GM12878 (cell line): ENCODE measurements around the gene BET1. TPM values are rescaled to one million over a fixed set of nuclear protein-coding genes. Genes with fewer than 3 reads are reported as not detected.

Experiments used
- ATAC-seq: fragments of 200-7000 bp; cut with Tn5 transposase; 3 replicates; pipeline ENCODE4 v1.9.1; 2020; ENCODE audit warnings: mild to moderate bottlenecking, moderate library complexity
- BruUV-seq: library from RNA; stranded (reverse); fragments of 400-500 nt; replicated peaks from 2 replicates; lab custom pipeline; 2021; lab: Mats Ljungman, UMichigan
- CTCF ChIA-PET: fragments of 300-600 bp; sonication (Branson Sonifier 250); formaldehyde crosslinking; extraction: SDS; loops from one replicate; lab custom pipeline; 2021; ENCODE audit warnings: inconsistent platforms; lab: Yijun Ruan, JAX
- POLR2A ChIA-PET: fragments of 350-600 bp; formaldehyde crosslinking; extraction: SDS; loops from one replicate; lab custom pipeline; 2021; ENCODE audit warnings: inconsistent platforms; lab: Charles Lee
- RAD21 ChIA-PET: fragments of 300-600 bp; sonication (Branson Sonifier 250); formaldehyde crosslinking; loops from one replicate; lab custom pipeline; 2023; ENCODE audit warnings: antibody characterized with exemption; ENCODE audit not compliant: unreplicated experiment; lab: Charles Lee
- SMC1A ChIA-PET: fragments of 300-600 bp; sonication (Branson Sonifier 250); formaldehyde crosslinking; loops from one replicate; lab custom pipeline; 2023; ENCODE audit not compliant: unreplicated experiment, uncharacterized antibody; lab: Charles Lee
- DNase-seq: peaks from one replicate; pipeline ENCODE4 v3.0.0-alpha.2; 2011; ENCODE audit warnings: low read depth, low spot score
- FAIRE-seq: peaks from 3 replicates; lab custom pipeline; 2011; peaks lifted over from hg19 to GRCh38; lab: Jason Lieb, UNC
- H2AFZ ChIP-seq: 2 replicates; pipeline ENCODE4 v1.6.0; 2011; ENCODE audit warnings: low read depth, low read length, control low read depth; ENCODE audit not compliant: control insufficient read depth
- H3K27ac ChIP-seq: 2 replicates; pipeline ENCODE4 v1.5.1; 2011; ENCODE audit warnings: control low read depth; ENCODE audit not compliant: control insufficient read depth, insufficient read depth
- H3K27me3 ChIP-seq, 2 experiments: replicated peaks in 1 of 2; 2 replicates each; pipeline versions ENCODE4 v1.6.0 to v1.6.1; 2011; ENCODE audit warnings: low read length in 1 of 2; ENCODE audit not compliant: control insufficient read depth in 2 of 2, insufficient read depth in 2 of 2
- H3K36me3 ChIP-seq, 2 experiments: 2 replicates each; pipeline ENCODE4 v1.5.1; 2011; ENCODE audit warnings: low read length in 1 of 2; ENCODE audit not compliant: control insufficient read depth in 2 of 2, insufficient read depth in 2 of 2
- H3K4me1 ChIP-seq: 2 replicates; pipeline ENCODE4 v1.6.1; 2011; ENCODE audit warnings: mild to moderate bottlenecking, low read length, moderate library complexity, mixed read lengths; ENCODE audit not compliant: control insufficient read depth, insufficient read depth
- H3K4me2 ChIP-seq: 2 replicates; pipeline ENCODE4 v1.6.0; 2011; ENCODE audit warnings: control low read depth; ENCODE audit not compliant: control insufficient read depth, insufficient read depth
- H3K4me3 ChIP-seq: fragments of 200-600 bp; sonication (generic); 2 replicates; pipeline ENCODE4 v1.5.1; 2016
- H3K79me2 ChIP-seq: 2 replicates; pipeline ENCODE4 v1.6.0; 2011; ENCODE audit warnings: low read length; ENCODE audit not compliant: control insufficient read depth, insufficient read depth
- H3K9ac ChIP-seq: 2 replicates; pipeline ENCODE4 v1.8.0; 2011; ENCODE audit warnings: low read length, control low read depth, mixed read lengths; ENCODE audit not compliant: control insufficient read depth, insufficient read depth
- H3K9me3 ChIP-seq: replicated peaks from 3 replicates; pipeline ENCODE4 v1.5.1; 2011; ENCODE audit warnings: mild to moderate bottlenecking, low read length; ENCODE audit not compliant: control insufficient read depth, insufficient read depth
- H4K20me1 ChIP-seq: 2 replicates; pipeline ENCODE4 v1.6.0; 2011; ENCODE audit not compliant: control insufficient read depth, insufficient read depth
- ATF2 ChIP-seq: IDR thresholded peaks from 2 replicates; pipeline ENCODE4 v1.6.1; 2012; ENCODE audit warnings: low read length, inconsistent platforms
- ATF7 ChIP-seq: fragments of 450-650 bp; IDR thresholded peaks from 2 replicates; pipeline ENCODE4 v1.6.1; 2016; ENCODE audit warnings: low read depth, mild to moderate bottlenecking
- CBFB ChIP-seq: IDR thresholded peaks from 2 replicates; pipeline ENCODE4 v1.6.1; 2016; ENCODE audit warnings: antibody characterized with exemption, low read depth
- IKZF1 ChIP-seq: fragments of 450-650 bp; conservative IDR thresholded peaks from 2 replicates; pipeline ENCODE4 v1.6.1; 2017; ENCODE audit warnings: antibody characterized with exemption, mild to moderate bottlenecking
- IRF4 ChIP-seq: IDR thresholded peaks from 2 replicates; pipeline ENCODE4 v1.6.1; 2011; ENCODE audit warnings: low read depth, low read length
- KLF5 ChIP-seq: fragments of 450-650 bp; IDR thresholded peaks from 2 replicates; pipeline ENCODE4 v1.6.1; 2014; ENCODE audit warnings: mild to moderate bottlenecking; ENCODE audit not compliant: partially characterized antibody
- MTA2 ChIP-seq: fragments of 450-650 bp; IDR thresholded peaks from 2 replicates; pipeline ENCODE4 v1.6.1; 2016; ENCODE audit warnings: low read depth, mild to moderate bottlenecking, moderate library complexity
- MYC ChIP-seq: IDR thresholded peaks from 2 replicates; pipeline ENCODE4 v1.6.1; 2011; ENCODE audit warnings: mild to moderate bottlenecking, low read length, moderate library complexity, inconsistent platforms; ENCODE audit not compliant: insufficient read depth, insufficient replicate concordance, insufficient read length, severe bottlenecking
- RUNX3 ChIP-seq: IDR thresholded peaks from 2 replicates; pipeline ENCODE4 v1.6.1; 2012; ENCODE audit warnings: low read length, inconsistent platforms
- SIX5 ChIP-seq: IDR thresholded peaks from 2 replicates; pipeline ENCODE4 v1.6.1; 2011; ENCODE audit warnings: mild to moderate bottlenecking, low read depth, low read length, moderate library complexity; ENCODE audit not compliant: severe bottlenecking
- SMAD1 ChIP-seq: fragments of 450-650 bp; IDR thresholded peaks from 2 replicates; pipeline ENCODE4 v1.6.1; 2018; ENCODE audit warnings: mild to moderate bottlenecking, low read depth; ENCODE audit not compliant: partially characterized antibody
- SMARCA5 ChIP-seq: fragments of 450-650 bp; IDR thresholded peaks from 2 replicates; pipeline ENCODE4 v1.6.1; 2017; ENCODE audit warnings: mild to moderate bottlenecking
- SP1 ChIP-seq: IDR thresholded peaks from one replicate; pipeline ENCODE4 v1.6.1; 2011; ENCODE audit warnings: low read depth, low read length
- SPI1 ChIP-seq: IDR thresholded peaks from 2 replicates; pipeline ENCODE4 v1.6.1; 2011; ENCODE audit warnings: low read depth, mild to moderate bottlenecking, low read length, moderate library complexity, borderline replicate concordance; ENCODE audit not compliant: insufficient read depth
- SREBF1 ChIP-seq: IDR thresholded peaks from 2 replicates; pipeline ENCODE4 v1.6.1; 2012; ENCODE audit warnings: mild to moderate bottlenecking, low read length
- SREBF2 ChIP-seq: IDR thresholded peaks from 2 replicates; pipeline ENCODE4 v1.6.1; 2012; ENCODE audit warnings: mild to moderate bottlenecking, low read length
- ZNF622 ChIP-seq: fragments of 450-650 bp; IDR thresholded peaks from 2 replicates; pipeline ENCODE4 v1.6.1; 2017; ENCODE audit warnings: mild to moderate bottlenecking, inconsistent platforms
- WGBS: methylation state at CpG from one replicate; pipeline ENCODE4 v1.1.6; 2016; ENCODE audit warnings: low lambda C conversion rate; ENCODE audit not compliant: insufficient replicate concordance, insufficient coverage; ENCODE audit errors: missing lambda C conversion rate; 5-methylcytosine and 5-hydroxymethylcytosine counted together
- in situ Hi-C: fragments of 300-500 bp; cut with MboI; formaldehyde crosslinking; loops from 9 replicates; pipeline ENCODE4 v1.14.3; 2018; ENCODE audit warnings: mixed read lengths
- intact Hi-C: fragments of 100-400 bp; cut with micrococcal nuclease; formaldehyde crosslinking; loops from one replicate; pipeline ENCODE4 v1.14.2; 2022; ENCODE audit not compliant: unreplicated experiment
- polyA plus RNA-seq, 11 experiments: library from polyadenylated mRNA; depleted of rRNA in 4 of 11; unstranded in 6 of 11; stranded (reverse) in 5 of 11; fragments of >200 nt; fragmentation: Nextera tagmentation in 4 of 11; fragmentation: Illumina TruSeq in 1 of 11; extraction: Ambion mirVana in 4 of 11; extraction: Trizol in 1 of 11; gene quantifications; 1 replicate in 1 of 11; 2 replicates in 10 of 11; pipeline versions ENCODE4 v1.2.1 to v1.2.3, GENCODE V29; 2011 to 2016; ENCODE audit warnings: inconsistent platforms in 2 of 11, missing spikeins in 2 of 11, low read depth in 1 of 11
- total RNA-seq, 4 experiments: library from RNA; depleted of rRNA in 3 of 4; stranded (reverse); fragments of >200 nt in 3 of 4; fragmentation: Illumina TruSeq in 1 of 4; extraction: Trizol in 1 of 4; gene quantifications; 2 replicates each; pipeline versions ENCODE4 v1.2.1 to v1.2.3, GENCODE V29; 2013 to 2021
- TF ChIP-seq, protein P1 (sequence below): fragments of 450-650 bp; IDR thresholded peaks from 2 replicates; pipeline ENCODE4 v1.6.1; 2017; ENCODE audit warnings: borderline replicate concordance
- TF ChIP-seq, protein P2 (sequence below): fragments of 450-650 bp; IDR thresholded peaks from 2 replicates; pipeline ENCODE4 v1.6.1; 2016; ENCODE audit warnings: mild to moderate bottlenecking
- TF ChIP-seq, protein P3 (sequence below): IDR thresholded peaks from 2 replicates; pipeline ENCODE4 v1.6.1; 2011; ENCODE audit warnings: mild to moderate bottlenecking, low read depth, low read length, moderate library complexity; ENCODE audit not compliant: insufficient replicate concordance

The BET1 gene
- total and polyA plus RNA-seq, 10 of the 15 experiments (the other 5 are each of a cell fraction or from before 2014, with no cell fraction given): 12.5 to 99.5 (median 28.4) TPM

GRCh38 chr7:94011714-94012353 is 7.7 kb upstream of the BET1 start (continued):
- TF ChIP-seq KLF5 (no peak), SREBF1 (no peak), ATF2 (no peak)

DNA sequence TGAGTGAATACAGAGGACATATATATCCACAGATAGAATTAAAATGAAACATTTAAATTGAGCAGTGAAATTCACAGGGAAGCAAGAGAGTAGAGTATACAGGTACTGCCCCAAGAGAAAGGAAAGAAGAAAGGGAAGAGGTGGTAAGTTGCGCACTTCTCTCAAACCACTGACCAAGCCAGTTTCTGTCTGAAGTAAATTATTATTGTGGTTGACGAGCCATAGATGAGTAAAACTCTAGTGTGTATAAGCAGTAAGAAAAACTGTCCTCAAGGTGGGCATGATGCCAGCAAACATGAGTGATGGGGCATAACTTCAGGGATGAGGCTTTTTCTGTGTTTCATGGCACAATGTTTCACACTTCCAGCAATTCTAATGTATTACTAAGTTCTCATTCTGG is 4.4 kb upstream of the BET1 start:
- no peaks in the 10 kb centered on the region; the same call in 1 of the 2 replicates for H3K4me1 ChIP-seq
- no peak overlapping the region for H3K4me3 ChIP-seq
- no peaks in the 10 kb centered on the region for H4K20me1 ChIP-seq
- H3K27ac ChIP-seq: no peak overlapping the region
- in situ Hi-C loops: no loop called here
- no peak for DNase-seq
- H3K79me2 ChIP-seq: peaks cover 7% of the 10 kb centered on the region
- ChIA-PET POLR2A (no interaction called here), CTCF (no interaction called here), RAD21 (no interaction called here), SMC1A (interaction anchor here (1.3 kb wide), 1 partner anchor 42 kb away, joined by 3 read pairs; no protein-coding TSS in a partner anchor)
- WGBS: 0% methylated on average over 2 of the region's 2 CpGs
- FAIRE-seq: no peak
- H3K4me2 ChIP-seq: no peak overlapping the region
- H3K36me3 ChIP-seq: no peaks in the 10 kb centered on the region
- intact Hi-C loops: no loop called here
- no TSS peak for BruUV-seq
- no peaks in the 10 kb centered on the region; a peak in 1 of 4 replicates for H3K27me3 ChIP-seq
- no peak overlapping the region for H3K9ac ChIP-seq
- H2AFZ ChIP-seq: no peak overlapping the region
- ATAC-seq: peak; percentile 65
- no peaks in the 10 kb centered on the region; the same call in 2 of the 3 replicates for H3K9me3 ChIP-seq
- TF ChIP-seq, protein P1, sequence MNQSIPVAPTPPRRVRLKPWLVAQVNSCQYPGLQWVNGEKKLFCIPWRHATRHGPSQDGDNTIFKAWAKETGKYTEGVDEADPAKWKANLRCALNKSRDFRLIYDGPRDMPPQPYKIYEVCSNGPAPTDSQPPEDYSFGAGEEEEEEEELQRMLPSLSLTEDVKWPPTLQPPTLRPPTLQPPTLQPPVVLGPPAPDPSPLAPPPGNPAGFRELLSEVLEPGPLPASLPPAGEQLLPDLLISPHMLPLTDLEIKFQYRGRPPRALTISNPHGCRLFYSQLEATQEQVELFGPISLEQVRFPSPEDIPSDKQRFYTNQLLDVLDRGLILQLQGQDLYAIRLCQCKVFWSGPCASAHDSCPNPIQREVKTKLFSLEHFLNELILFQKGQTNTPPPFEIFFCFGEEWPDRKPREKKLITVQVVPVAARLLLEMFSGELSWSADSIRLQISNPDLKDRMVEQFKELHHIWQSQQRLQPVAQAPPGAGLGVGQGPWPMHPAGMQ: no peak
- TF ChIP-seq MTA2 (peak; percentile 64; the same call in 1 of the 2 replicates), SMAD1 (peak; percentile 53), IRF4 (0 out of 2 replicates have a peak, but pooled peaks have one; percentile 10), ATF7 (peak; percentile 32; the same call in 1 of the 2 replicates), SPI1 (no peak), RUNX3 (peak; percentile 46), SP1 (no peak), MYC (no peak), ZNF622 (no peak), SREBF2 (no peak), SIX5 (no peak), IKZF1 (peak; percentile 50; the same call in 1 of the 2 replicates), SMARCA5 (no peak), CBFB (no peak)
- TF ChIP-seq, protein P2, sequence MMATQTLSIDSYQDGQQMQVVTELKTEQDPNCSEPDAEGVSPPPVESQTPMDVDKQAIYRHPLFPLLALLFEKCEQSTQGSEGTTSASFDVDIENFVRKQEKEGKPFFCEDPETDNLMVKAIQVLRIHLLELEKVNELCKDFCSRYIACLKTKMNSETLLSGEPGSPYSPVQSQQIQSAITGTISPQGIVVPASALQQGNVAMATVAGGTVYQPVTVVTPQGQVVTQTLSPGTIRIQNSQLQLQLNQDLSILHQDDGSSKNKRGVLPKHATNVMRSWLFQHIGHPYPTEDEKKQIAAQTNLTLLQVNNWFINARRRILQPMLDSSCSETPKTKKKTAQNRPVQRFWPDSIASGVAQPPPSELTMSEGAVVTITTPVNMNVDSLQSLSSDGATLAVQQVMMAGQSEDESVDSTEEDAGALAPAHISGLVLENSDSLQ: peak; percentile 63
- TF ChIP-seq, protein P3, sequence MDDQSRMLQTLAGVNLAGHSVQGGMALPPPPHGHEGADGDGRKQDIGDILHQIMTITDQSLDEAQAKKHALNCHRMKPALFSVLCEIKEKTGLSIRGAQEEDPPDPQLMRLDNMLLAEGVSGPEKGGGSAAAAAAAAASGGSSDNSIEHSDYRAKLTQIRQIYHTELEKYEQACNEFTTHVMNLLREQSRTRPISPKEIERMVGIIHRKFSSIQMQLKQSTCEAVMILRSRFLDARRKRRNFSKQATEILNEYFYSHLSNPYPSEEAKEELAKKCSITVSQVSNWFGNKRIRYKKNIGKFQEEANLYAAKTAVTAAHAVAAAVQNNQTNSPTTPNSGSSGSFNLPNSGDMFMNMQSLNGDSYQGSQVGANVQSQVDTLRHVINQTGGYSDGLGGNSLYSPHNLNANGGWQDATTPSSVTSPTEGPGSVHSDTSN: peak; percentile 37
